HEK293 (cell line): ENCODE measurements around the gene TMEM60.

Experiments
- CTCF ChIA-PET: fragments of 350-600 bp; formaldehyde crosslinking; extraction: SDS; loops from one replicate; lab custom pipeline; 2021; ENCODE audit warnings: antibody characterized with exemption; lab: Yijun Ruan, JAX
- POLR2A ChIA-PET: fragments of 300-600 bp; formaldehyde crosslinking; extraction: SDS; loops from one replicate; lab custom pipeline; 2020; ENCODE audit warnings: antibody characterized with exemption, inconsistent platforms; lab: Yijun Ruan, JAX
- H3K27ac ChIP-seq: fragments of 200-500 bp; sonication (Bioruptor generic); 2 replicates; pipeline ENCODE4 v1.5.1; 2014; ENCODE audit warnings: low read depth, low read length, control low read depth, inconsistent platforms; ENCODE audit errors: extremely low read depth
- H3K36me3 ChIP-seq, 2 experiments: fragments of 200-500 bp in 1 of 2; sonication (Bioruptor generic) in 1 of 2; 1 replicate in 1 of 2; 2 replicates in 1 of 2; pipeline ENCODE4 v1.5.1; 2014 to 2017; ENCODE audit warnings: inconsistent platforms in 2 of 2, low read length in 2 of 2; ENCODE audit not compliant: control insufficient read depth in 2 of 2, insufficient read depth in 1 of 2
- H3K4me1 ChIP-seq: fragments of 200-500 bp; sonication (Bioruptor generic); 2 replicates; pipeline ENCODE4 v1.5.1; 2014; ENCODE audit warnings: mild to moderate bottlenecking, low read length, inconsistent platforms; ENCODE audit not compliant: control insufficient read depth, insufficient read depth
- H3K4me3 ChIP-seq: 2 replicates; pipeline ENCODE4 v1.5.1; 2011; ENCODE audit warnings: low read depth, mild to moderate bottlenecking, control low read depth, low read length, moderate library complexity
- H3K9me3 ChIP-seq: fragments of 200-500 bp; sonication (Bioruptor generic); 2 replicates; pipeline ENCODE4 v1.5.1; 2014; ENCODE audit warnings: low read depth, low read length, inconsistent platforms; ENCODE audit not compliant: control insufficient read depth, insufficient read depth
- FEZF1 ChIP-seq: fragments of 450-650 bp; formaldehyde crosslinking; IDR thresholded peaks from 2 replicates; pipeline ENCODE4 v1.5.1; 2016; ENCODE audit warnings: missing biosample characterization, missing genetic modification characterization
- KLF8 ChIP-seq: fragments of 450-650 bp; formaldehyde crosslinking; IDR thresholded peaks from 2 replicates; pipeline ENCODE4 v1.5.1; 2016; ENCODE audit warnings: missing biosample characterization, missing genetic modification characterization
- OSR2 ChIP-seq: fragments of 450-650 bp; formaldehyde crosslinking; IDR thresholded peaks from 2 replicates; pipeline ENCODE4 v1.5.1; 2016; ENCODE audit warnings: missing biosample characterization, missing genetic modification characterization
- PRDM1 ChIP-seq: fragments of 450-650 bp; formaldehyde crosslinking; IDR thresholded peaks from 2 replicates; pipeline ENCODE4; 2016; ENCODE audit warnings: missing biosample characterization, missing genetic modification characterization
- ZBTB17 ChIP-seq: fragments of 450-650 bp; formaldehyde crosslinking; IDR thresholded peaks from 2 replicates; pipeline ENCODE4 v1.5.1; 2016; ENCODE audit warnings: missing biosample characterization, missing genetic modification characterization
- ZNF133 ChIP-seq: fragments of 450-650 bp; formaldehyde crosslinking; IDR thresholded peaks from 2 replicates; pipeline ENCODE4 v1.5.1; 2016; ENCODE audit warnings: missing biosample characterization, missing genetic modification characterization
- ZNF16 ChIP-seq: fragments of 450-650 bp; formaldehyde crosslinking; IDR thresholded peaks from 2 replicates; pipeline ENCODE4 v1.5.1; 2016; ENCODE audit warnings: low read depth, missing biosample characterization, missing genetic modification characterization
- ZNF311 ChIP-seq: fragments of 450-650 bp; formaldehyde crosslinking; IDR thresholded peaks from 2 replicates; pipeline ENCODE4 v1.5.1; 2017; ENCODE audit warnings: missing biosample characterization, missing genetic modification characterization, borderline replicate concordance
- ZNF433 ChIP-seq: fragments of 450-650 bp; formaldehyde crosslinking; IDR thresholded peaks from 2 replicates; pipeline ENCODE4 v1.5.1; 2016; ENCODE audit warnings: missing biosample characterization, missing genetic modification characterization, low read depth
- ZNF518A ChIP-seq: fragments of 450-650 bp; formaldehyde crosslinking; conservative IDR thresholded peaks from 2 replicates; pipeline ENCODE4 v1.5.1; 2016; ENCODE audit warnings: low read depth, missing biosample characterization, missing genetic modification characterization
- ZNF768 ChIP-seq: fragments of 450-650 bp; formaldehyde crosslinking; IDR thresholded peaks from 2 replicates; pipeline ENCODE4 v1.5.1; 2018; ENCODE audit warnings: missing biosample characterization, mild to moderate bottlenecking, missing genetic modification characterization
- ZNF777 ChIP-seq: fragments of 450-650 bp; formaldehyde crosslinking; IDR thresholded peaks from 2 replicates; pipeline ENCODE4 v1.5.1; 2017; ENCODE audit warnings: missing biosample characterization, missing genetic modification characterization, borderline replicate concordance
- ZSCAN23 ChIP-seq: fragments of 450-650 bp; formaldehyde crosslinking; IDR thresholded peaks from 2 replicates; pipeline ENCODE4 v1.5.1; 2016; ENCODE audit warnings: missing biosample characterization, missing genetic modification characterization
- ZXDB ChIP-seq: fragments of 450-650 bp; formaldehyde crosslinking; IDR thresholded peaks from 2 replicates; pipeline ENCODE4 v1.5.1; 2016; ENCODE audit warnings: missing biosample characterization, missing genetic modification characterization
- TF ChIP-seq, protein P1 (sequence below): fragments of 450-650 bp; formaldehyde crosslinking; optimal IDR thresholded peaks from 2 replicates; pipeline ENCODE3; 2016; ENCODE audit warnings: missing biosample characterization, mild to moderate bottlenecking, missing genetic modification characterization
- TF ChIP-seq, protein P2 (sequence below): fragments of 450-650 bp; formaldehyde crosslinking; IDR thresholded peaks from 2 replicates; pipeline ENCODE4 v1.5.1; 2017; ENCODE audit warnings: missing biosample characterization, missing genetic modification characterization

The TMEM60 gene

GRCh38 chr7:77757589-77757988 lies 40.6 kb downstream of the TMEM60 start:
- CTCF ChIA-PET: interaction anchor here (0.9 to 4.0 kb wide), 5 partner anchors 26 to 106 kb away, joined by 3 to 39 read pairs (median 5); no protein-coding TSS in a partner anchor
- Histone ChIP-seq H3K4me1 (peaks cover 8% of the 10 kb centered on the region; the same call in 1 of the 2 replicates), H3K9me3 (no peaks in the 10 kb centered on the region), H3K36me3 (no peaks in the 10 kb centered on the region; a peak in 1 of 3 replicates), H3K4me3 (no peak overlapping the region), H3K27ac (no peak overlapping the region)
- POLR2A ChIA-PET: interaction anchor here (1.2 kb wide), 1 partner anchor 62 kb away, joined by 4 read pairs; no protein-coding TSS in a partner anchor
- TF ChIP-seq ZBTB17 (tag by site-specific recombination) (no peak), ZXDB (tag by site-specific recombination) (no peak), ZNF133 (tag by site-specific recombination) (no peak), ZNF768 (tag by site-specific recombination) (no peak), KLF8 (tag by site-specific recombination) (no peak), PRDM1 (tag by site-specific recombination) (no peak), ZNF518A (tag by site-specific recombination) (no peak), ZNF433 (tag by site-specific recombination) (no peak)

DNA sequence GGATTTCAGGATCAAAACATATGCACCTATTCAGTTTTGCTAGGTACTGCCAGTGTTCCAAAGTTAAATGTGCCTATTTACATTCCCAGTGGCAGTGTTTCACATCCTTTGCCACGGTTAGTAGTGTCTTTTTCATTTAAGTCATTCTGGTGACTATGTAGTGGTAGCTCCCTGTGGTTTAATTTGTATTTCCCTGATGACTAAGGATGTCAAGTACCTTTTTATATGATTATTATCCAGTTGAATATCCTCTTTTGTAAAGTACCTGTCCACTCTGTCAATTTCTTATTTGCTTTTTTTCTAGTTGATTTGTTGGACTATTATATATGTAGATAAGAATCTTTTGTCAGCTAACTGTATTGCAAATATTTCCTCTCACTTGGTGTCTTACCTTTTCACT lies 45.1 kb downstream of the TMEM60 start:
- H3K4me1 ChIP-seq: peaks cover 5% of the 10 kb centered on the region
- ChIA-PET CTCF (interaction anchor here (0.5 to 1.7 kb wide), 6 partner anchors 39 to 102 kb away, joined by 3 to 12 read pairs (median 3); partner anchors contain the start of gene RSBN1L), POLR2A (no interaction called here)
- no peak overlapping the region for H3K4me3 ChIP-seq
- H3K36me3 ChIP-seq: no peaks in the 10 kb centered on the region; a peak in 1 of 3 replicates
- H3K27ac ChIP-seq: no peak overlapping the region
- H3K9me3 ChIP-seq: no peaks in the 10 kb centered on the region
- 0 out of 2 replicates have a peak, but pooled peaks have one; percentile 15 for TF ChIP-seq OSR2 (tag by site-specific recombination)
- TF ChIP-seq ZNF777 (tag by site-specific recombination): no peak
- TF ChIP-seq ZNF16 (tag by site-specific recombination): no peak
- TF ChIP-seq, protein P1, sequence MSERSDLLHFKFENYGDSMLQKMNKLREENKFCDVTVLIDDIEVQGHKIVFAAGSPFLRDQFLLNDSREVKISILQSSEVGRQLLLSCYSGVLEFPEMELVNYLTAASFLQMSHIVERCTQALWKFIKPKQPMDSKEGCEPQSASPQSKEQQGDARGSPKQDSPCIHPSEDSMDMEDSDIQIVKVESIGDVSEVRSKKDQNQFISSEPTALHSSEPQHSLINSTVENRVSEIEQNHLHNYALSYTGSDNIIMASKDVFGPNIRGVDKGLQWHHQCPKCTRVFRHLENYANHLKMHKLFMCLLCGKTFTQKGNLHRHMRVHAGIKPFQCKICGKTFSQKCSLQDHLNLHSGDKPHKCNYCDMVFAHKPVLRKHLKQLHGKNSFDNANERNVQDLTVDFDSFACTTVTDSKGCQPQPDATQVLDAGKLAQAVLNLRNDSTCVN: no peak
- TF ChIP-seq ZSCAN23 (tag by site-specific recombination): no peak
- TF ChIP-seq ZNF311 (tag by site-specific recombination): no peak
- TF ChIP-seq FEZF1 (tag by site-specific recombination): no peak
- TF ChIP-seq, protein P2, sequence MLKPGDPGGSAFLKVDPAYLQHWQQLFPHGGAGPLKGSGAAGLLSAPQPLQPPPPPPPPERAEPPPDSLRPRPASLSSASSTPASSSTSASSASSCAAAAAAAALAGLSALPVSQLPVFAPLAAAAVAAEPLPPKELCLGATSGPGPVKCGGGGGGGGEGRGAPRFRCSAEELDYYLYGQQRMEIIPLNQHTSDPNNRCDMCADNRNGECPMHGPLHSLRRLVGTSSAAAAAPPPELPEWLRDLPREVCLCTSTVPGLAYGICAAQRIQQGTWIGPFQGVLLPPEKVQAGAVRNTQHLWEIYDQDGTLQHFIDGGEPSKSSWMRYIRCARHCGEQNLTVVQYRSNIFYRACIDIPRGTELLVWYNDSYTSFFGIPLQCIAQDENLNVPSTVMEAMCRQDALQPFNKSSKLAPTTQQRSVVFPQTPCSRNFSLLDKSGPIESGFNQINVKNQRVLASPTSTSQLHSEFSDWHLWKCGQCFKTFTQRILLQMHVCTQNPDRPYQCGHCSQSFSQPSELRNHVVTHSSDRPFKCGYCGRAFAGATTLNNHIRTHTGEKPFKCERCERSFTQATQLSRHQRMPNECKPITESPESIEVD (tag by site-specific recombination): peak; percentile 52
